ENCODE results near the gene FBN1. TPM values are rescaled to one million over a fixed set of nuclear protein-coding genes. Genes with fewer than 3 reads are reported as not detected.

The FBN1 gene
- polyA plus RNA-seq, 1 donor = 98.2 TPM

DNA sequence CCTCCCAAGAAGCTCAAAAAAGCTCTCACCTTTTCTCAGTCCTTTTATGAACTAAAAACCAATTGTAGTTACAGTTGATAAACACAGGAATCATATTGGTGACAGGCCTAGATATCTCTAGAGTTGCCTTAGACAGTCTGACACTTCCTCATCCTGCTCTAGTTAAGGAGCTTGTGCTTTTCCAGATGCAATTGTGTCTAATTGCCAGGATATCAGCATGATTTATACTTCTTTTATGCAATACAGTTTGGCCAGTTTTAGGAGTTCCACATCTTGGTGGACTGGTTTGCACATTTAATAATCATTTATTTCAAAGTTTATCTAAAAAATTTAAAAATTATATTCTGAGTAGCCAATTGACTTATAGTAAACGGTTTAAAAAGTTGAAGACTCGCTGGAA, 218.6 kb downstream of the FBN1 start:
- DNase-seq = no peak

DNA sequence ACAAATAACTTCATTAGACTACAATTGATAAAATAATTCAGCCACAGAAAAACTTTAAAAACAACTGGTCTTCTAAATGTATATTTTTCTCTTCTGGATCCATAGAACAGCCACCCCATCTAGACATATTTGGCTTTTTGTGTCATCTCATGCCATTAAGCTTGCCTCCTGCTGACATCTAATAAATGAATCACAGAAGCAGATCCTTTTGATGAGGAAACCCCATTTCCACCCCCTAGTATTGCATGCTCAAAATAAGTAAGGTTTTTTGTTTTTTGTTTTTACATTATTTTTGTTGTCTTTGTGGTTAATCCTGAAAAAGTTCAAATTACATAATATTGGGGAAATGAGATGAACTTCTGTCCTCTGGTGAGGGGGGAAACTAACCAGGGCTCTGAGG, 219.5 kb downstream of the FBN1 start:
- DNase-seq = no peak

DNA sequence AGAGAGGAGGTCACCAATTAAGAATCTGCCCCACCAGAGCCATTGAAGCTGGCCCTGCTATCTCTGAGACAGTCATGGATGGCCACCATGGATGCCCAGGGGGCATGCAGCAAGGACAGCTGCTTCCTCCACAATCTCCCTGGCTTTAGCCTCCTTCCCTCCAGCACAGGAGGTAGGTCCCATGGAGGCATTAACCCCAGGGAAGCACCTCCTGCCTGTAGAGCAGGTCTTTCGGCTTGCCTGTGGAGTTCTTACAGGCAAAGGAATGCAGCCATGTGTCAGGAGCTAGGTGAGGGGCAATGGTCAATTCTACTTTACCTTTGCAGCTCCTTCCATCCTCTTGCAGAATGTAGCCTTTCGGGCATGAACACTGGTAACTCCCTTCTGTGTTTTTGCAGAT, 220.5 kb downstream of the FBN1 start:
- no peak for DNase-seq

DNA sequence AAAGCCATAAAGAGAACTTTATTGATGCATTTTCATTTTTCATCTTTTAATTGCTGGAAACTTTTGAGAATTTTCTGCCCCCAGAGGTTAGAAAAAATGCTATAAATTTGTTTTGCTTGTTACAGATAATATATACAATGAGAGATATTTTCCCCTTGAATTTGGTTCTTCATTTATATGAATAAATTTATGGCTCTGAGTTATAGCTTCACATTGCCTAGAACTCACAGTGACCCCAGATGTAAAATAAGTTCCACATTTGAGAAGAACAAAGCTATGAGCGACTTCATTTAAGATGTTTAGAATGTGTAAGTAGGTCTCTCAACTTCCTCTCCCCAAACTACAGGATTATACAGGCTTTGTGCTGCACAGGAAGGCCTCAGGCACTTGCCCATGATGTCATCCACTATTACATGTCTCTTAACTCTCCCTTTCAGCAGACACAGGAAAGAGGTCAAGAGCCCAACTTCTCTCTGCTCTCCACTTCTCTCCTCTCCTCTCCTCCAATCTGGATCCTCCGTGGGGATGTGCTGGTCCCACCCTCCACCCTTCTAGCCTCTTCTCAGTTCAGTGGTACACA, 221.5 kb downstream of the FBN1 start:
- DNase-seq = peak; percentile 30

DNA sequence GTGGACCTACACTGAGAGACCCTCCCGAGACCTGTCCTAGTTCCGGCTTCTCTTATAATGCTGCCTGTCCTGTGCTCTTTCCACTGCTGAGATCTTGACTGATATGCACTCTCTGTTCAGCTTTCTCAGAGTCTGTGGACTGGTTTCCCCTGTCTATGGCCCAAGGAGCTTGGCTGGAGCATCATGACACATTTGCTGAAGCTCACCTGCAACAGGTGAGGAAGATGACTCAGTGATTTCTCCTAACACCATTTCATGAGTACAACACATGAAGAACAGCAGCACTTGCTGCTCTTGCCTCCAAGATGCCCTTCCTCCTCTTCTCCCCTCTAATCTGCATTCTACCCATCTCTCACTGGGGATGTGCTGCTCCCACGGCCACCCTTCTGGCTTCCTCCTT, 222.2 kb downstream of the FBN1 start:
- DNase-seq = no peak

DNA sequence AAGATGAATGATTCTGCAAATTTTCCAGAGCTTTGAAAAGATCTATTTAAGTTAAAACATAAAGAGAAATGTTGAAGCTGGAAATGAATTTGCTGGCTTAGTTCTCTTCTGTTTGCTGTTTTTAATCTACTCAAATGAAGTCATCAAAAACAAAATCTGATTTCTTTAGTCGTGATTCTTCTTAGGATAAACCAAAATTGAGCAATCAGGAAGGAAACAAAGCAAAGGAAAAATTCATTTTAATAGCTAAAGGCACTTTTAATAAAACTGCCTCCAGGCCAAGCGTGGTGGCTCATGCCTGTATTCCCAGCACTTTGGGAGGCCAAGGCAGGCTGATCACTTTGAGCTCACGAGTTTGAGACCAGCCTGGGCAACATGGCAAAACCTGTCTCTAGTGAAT, 223.1 kb downstream of the FBN1 start:
- DNase-seq = no peak

DNA sequence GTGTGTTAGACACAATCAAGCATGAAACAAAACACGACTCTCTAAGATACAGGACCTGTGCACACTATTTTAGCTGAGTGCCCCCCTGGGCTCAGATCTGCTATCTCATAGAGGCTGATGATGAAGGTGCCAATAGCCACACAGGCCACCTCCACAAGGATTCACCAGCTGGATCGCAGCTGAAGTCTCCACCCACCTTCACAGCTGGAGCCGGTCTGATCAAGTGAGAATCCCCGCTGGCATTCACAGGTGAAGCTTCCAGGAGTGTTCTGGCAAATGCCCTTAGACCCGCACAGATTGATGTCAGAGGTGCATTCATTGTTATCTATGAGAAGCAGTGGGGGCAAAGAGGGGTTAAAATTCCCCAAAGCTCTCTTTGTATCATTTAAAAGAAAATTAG, 224.1 kb downstream of the FBN1 start:
- no peak for DNase-seq

DNA sequence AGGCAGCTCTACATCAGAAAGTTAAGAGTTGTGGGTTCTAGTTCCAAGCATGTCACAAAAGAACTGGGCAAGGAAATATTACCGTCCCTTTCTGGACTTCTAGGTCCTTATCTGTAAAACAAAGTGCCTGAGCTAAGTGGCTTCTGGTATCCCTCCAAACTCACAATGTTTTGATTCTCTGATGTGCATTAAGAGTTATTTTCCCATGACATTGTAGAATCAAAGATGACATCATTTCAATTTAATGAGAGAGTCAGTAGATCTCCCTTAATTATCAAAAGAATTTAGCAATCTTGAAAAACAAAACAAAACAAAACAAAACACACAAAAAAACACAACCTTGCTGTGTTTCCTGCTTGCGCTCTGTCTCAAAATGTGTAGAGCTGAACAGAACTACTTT, 225.6 kb downstream of the FBN1 start:
- DNase-seq = no peak

DNA sequence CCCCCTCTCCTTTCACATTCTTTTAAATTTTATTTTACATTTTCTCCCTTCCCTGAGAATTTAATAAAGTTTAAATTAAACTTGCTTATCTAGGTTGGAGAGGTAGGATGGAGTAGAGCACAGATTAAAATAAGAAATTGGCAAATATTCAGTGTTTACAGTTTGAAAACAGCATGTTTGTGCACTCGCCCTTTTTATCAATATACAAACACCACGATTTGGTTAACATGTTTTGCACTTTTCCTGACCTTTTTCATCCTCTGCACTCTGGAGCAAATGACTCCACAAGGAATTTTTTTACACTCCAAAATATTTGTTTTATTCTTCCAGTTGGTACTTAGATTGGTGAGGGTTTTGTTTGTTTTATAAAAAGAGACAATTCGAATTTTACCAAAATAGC, 227.2 kb downstream of the FBN1 start:
- DNase-seq = no peak

DNA sequence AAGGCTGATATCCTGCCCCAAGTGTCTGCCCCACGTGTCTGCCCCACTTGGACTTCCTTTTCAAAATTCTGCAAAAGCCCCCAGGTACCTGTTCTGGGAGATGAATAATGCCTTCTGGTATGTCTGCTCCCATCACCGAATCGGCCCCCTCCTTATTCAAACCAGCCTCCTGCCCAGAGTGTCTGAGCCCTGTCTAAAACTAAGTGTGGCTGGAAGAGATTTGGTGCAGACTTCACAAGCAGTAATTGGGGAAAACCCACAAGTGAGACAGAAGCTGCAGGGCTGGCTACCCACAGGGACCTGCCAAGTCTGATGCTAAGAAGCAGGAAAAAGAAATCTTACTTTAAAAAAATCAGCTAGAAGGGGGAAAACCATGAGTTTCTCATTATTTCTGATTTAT, 229.2 kb downstream of the FBN1 start:
- DNase-seq = no peak

DNA sequence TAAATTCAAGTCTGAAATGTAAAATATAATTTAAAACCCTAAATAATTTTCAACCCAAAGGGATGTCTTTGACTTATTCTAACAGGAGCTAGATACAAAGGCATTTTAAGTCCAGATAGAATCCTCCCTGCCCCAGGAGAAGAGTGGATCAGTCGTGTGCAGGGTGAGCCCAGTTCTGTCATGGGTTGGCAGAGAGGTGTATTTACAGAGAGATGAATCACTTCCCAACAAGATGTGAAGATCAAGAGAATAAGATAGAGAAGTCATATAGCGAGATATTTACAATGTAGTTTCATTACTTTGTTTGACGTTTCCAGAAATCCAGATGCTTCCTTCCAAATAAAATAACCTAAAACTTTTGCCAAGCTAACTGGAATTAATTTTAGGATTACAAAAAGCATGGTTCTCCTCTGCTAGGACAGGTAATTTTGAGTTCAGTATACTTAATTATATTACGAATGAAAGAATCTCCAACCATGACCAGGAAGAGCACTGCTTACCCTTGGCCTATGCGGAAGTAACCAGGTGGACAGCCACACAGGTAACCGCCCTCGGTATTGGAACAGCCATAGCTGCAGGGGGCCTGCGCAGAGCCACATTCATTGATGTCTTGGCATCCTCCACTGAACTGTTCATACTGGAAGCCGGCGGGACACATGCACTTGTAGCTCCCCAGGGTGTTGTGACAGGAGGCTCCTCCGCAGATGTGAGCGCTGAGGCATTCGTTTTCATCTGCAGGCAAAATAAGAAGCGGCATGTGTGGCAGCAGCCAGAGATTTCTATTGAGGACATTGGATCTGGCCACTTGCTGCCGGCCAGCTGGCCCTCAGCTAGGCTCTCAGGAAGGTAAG, 230.2 kb downstream of the FBN1 start:
- no peak for DNase-seq

DNA sequence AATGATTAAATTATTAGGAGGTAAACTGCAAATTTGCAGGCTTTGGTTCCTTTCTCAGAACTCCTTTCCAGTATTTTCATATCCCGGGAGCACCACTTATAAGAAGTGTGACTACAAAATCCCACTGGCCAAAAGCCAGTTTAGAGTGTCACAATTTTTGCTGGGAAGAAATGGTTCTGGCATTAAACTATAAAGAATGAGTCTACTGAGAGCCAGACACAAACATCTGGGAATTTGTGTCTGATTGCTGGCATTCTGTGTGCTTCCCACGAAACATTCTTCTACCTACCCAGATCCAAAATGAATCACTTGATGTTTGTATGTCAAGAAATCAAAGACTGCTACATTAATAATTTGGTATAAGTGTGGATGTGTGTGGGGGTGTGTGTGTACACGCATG, 231.5 kb downstream of the FBN1 start:
- DNase-seq = no peak

DNA sequence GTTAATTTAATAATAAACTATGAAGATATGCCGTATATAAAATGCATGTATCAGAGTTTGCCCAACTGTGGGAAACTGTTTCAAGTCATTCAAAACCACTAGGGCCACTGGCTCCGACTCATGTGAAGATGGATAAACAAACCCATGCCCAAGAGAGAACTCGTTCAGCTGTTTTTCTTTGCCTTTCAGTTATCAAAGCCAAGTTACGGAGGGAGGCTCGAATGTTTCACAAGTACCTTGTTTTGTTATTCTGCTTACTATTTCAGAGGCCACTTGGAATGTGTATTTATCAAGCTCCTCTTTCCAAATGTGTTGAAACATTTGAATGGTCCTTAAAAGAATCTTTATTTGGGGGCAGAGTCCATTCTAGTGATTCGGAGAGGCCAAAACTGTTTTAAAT, 232.2 kb downstream of the FBN1 start:
- DNase-seq = no peak

DNA sequence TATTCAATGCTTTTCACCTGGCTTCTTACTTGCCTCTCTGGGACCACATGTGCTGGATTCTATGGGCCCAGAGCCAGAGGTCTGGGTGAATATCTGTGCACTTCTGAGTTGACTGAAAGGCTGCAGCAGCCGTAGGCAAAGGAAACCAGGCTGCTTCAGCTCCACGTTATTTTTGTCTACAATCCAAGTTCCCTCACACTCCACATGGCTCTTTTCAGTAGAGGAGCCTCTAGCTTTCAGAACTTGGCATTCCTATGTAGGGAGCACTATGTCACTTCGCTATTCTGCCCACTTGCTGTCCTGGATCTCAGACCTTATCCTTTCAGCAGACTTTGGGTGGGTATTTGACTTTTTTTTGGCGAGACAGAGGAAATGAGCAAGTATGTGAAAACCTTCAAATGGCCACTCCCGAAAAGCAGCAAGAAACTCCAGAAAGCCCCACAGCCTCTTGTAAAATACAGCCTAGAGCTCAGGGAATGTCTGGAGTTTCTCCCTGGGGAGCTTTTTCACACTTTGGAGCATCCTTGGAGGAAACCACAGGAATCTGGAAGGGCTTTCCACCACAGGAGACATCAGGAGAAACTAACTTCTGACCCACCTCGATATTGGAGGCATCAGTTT, 233.4 kb downstream of the FBN1 start:
- no peak for DNase-seq

DNA sequence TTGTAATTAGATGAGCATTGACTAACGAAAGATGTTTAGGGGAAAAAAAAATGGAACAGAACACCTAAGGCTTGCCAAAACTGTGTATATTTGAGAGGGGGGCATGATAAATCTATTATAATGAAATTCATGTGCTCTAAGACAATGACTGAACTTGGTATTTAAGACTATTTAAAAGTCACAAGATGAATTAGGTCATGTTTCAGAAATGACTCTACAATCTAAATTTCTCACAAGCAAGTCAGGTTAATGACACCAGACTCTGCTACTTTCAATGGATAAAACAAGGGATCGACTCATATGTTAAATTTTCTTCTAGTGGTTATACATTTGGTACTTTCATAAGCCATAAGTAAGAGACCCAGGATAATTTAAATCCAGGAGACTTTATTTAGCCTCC, 235.9 kb downstream of the FBN1 start:
- no peak for DNase-seq

DNA sequence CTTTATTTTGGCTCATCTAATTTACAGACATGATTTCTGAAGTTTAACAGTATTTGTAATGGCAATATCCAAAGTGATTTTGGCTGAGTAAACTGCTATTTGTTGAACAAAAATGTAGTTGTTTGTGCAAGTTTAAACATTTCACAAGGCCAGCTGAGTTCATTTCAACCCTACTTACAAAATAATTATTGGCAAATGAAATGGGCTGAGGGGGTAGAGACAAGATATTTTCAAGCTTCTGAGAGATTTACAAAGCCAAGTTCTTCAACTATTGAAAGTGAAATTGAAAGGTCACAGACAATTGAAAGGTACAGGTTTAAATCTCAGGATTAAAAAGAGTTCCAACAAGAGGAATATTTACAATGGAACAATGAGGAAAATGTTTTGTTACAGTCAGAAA, 237.2 kb downstream of the FBN1 start:
- no peak for DNase-seq

DNA sequence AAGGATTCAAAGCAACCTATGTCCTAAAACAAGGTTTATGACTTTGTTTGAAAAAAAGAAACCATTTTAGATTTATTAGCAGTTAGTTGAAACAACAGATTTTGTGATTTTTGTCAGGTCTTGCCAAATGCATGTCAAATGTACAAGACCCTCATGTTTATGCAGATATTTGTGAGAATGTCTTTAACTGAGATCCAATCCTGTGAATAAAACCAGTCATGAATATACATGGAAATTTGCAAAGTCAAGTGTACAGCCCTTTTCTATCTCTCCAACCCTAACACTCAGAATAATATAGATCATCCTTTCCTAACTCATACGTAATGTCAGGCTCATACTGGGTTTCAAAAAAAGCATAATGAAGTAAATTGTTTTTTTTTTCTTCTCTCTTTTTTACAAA, 237.9 kb downstream of the FBN1 start:
- no peak for DNase-seq

DNA sequence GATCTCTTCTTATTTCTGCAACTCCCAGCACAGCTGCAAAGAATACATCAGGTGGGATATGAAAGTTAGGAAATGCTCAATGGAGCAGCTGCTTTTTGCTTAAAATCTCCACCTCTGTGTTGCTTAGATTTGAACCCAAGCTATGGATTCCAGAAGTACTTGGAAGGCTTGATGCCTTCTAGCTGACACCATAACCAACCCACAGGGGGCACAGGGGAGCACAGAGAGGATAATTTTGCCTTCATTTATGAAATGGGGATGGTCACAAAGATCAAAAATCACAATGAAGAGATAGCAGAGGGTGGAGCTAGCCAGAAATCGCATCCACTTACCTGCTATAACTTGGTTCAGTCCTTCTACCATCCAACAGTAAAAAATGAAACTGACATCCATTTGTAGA, 238.6 kb downstream of the FBN1 start:
- no peak for DNase-seq

DNA sequence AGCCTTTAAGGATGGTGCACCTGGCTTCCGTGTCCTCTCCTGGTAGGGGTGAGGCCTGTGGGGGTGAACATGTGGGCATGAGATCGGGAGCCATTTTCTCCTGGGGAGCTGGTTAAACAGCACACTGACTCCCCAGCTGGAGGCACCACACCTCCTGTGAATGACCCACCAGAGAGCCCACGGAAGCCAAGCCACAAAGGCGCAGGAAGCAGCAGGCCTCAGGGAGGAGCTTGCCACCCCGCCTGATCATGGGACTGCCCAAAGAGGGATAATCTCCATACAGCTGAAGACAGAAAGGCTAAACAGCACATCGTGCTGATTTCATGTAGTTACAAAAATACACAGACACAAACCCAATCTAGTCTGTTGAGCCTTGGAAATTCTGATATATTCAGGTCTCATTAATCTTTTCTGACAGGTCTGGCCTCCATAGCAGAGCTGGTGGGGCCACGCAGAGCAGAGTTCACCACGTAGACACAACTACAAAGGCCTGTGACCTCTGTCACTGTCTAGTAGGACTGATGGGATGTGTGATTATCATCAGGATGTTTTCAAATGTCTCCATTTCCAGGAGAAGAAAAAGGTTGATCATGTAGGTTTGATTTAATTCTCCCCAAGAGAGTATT, 239.1 kb downstream of the FBN1 start:
- DNase-seq = no peak

DNA sequence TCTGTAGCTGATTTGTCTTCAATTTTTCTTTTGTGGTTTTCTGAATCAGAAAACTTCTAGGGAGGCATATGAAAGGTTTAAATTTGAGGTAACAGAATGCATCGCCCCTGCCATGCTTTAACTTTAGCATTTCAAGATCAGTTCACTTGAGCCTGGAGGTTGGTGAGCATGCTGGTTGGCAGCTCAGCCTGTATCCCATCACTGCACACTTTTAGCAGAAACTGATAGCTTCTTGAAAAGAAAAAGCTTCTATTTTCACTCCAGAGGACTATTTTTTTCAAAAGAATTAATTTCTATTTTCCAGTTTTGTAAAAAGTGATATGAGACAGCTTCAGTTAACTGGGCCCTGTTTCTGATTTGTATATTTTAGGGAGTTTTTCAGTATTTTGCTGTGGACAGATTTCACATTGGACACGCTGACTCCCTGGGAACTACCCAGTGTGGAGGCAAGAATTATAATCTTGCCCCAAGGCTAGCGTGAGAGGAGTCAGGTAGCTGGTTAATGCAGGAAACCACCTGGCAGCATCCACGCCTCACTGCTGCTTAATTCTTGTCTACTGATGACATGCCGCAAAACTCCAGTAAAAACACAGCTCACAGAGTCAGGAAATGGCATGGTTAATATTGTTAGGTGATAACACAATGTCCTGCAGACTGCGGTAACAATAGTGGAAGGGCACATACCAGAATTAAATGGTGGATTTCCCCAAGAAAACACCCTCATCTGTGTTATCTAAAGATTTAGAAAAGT, 242.9 kb downstream of the FBN1 start:
- DNase-seq = no peak

DNA sequence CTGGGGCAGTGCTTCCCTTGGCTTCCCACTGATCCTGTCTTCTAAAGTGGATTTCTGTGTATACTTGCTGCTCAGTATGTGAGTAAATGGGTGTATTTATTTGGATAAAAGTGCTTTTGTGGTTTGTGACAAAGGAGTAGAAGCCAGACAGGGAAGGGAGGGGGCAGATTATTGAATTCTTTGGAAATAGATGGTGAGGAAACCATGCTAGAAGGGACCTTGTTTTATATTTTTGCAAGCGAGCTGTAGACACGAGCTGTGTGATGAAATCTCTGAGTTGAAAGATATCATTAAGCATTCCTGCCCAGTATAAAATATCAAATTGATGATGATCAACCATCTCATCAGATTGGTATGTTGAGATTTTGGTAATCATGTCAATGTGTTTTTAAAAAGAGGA, 245.4 kb downstream of the FBN1 start:
- DNase-seq = no peak

DNA sequence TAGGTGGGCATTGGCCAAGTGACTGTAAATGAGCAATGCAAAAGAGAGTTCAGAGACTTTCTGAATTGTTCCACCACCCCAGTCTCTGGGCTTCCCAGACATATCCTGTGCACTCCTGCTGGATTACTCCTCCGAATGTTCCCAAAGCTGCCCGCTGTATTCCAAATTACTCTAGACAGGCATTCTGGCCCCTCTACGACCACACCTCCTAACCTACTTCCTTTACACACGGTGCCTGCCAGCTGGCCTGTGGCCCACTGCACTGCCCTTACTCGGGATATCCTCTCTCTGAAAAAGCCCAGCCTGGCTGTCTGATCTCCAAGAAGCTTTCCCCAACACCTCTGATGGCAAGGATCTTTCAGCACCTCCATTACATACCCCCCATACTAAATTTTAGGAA, 247.7 kb downstream of the FBN1 start:
- DNase-seq = no peak

DNA sequence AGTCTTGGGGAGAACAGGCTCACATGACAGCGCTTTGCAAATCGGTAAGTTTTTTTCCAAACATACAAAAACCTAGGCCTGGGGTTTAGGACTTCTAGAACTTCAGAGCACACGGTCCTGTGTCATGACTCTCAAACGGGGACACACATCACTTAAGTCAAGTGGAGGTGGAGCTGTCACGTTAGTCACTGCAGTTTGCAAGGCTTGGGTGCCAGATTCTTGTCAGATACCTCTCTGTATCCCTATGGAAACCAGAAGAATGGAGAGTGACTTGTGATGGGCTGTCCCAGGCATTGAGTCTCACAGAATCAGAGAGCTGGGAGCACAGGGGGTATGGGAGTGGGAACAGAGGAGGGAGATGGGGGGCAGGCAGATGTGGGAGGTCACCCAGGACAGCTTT, 249.5 kb downstream of the FBN1 start:
- DNase-seq = no peak
